Fibroblast of skin of right biceps (primary cell): ENCODE data around the gene WDR1.
A peak's percentile ranks its signal among the peaks of the same experiment; 100 is the strongest.

Experiments used
- DNase-seq: peaks from one replicate; pipeline ENCODE4 v3.0.0-alpha.2; 2013

The WDR1 gene

GRCh38 chr4:10034612-10035104 is 81.9 kb downstream of the WDR1 start:
- DNase-seq: no peak

- DNase-seq: no peak
These were observed 82.5 kb downstream of the WDR1 start for GRCh38 chr4:10034136-10034535.

DNA sequence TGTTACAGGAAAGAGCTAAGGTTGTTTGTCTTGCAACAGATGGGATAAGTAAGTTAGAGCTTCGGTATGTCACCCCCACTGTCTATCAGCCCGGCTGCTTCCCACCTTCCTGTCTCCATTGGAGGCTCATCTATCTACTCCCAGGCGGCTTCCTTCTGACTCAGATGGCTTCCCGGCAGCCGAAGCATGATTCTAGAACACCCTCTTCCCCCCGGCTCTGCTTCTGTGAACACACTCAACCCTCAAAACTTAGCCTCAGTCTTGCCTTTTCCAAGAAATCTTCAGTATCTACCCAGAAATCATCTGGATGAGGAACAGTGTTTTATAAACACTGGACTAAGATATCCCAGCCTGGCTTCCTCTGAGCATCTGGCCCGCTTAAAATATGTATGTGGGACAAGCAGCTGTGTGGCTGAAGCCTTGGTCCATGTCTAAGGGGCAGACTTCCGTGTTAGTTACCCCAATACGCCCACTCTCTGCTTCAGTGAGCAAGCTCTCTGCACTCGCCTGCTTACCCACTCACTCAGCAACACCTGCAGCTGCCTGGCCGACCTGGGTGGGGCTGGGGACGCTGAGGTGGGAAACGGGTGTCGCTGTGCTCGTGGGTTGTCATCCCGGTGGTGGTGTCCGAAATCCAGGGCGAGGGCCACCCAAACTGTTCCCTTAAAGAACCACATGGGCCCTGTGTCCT is 83.3 kb downstream of the WDR1 start:
- peak; percentile 88 for DNase-seq

DNA sequence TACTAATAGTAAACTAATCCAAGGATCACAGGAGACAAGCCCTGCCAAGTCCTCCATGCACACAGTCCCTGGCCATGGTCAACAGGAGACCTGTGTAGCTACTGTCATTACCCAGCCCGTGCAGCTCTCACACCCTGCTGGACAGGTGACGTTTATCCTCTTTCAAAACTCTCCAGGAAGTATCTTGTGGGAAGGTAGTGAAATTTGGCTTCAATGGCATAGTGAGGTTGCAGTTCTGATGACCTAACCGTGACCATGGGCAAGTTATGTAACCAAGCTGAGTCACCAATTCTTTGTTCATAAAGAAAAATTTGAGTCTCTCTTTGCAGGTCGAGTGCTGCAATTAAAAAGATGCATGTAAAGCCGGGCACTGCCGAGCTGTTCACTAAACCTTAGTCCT is 84.0 kb downstream of the WDR1 start:
- peak; percentile 68 for DNase-seq

DNA sequence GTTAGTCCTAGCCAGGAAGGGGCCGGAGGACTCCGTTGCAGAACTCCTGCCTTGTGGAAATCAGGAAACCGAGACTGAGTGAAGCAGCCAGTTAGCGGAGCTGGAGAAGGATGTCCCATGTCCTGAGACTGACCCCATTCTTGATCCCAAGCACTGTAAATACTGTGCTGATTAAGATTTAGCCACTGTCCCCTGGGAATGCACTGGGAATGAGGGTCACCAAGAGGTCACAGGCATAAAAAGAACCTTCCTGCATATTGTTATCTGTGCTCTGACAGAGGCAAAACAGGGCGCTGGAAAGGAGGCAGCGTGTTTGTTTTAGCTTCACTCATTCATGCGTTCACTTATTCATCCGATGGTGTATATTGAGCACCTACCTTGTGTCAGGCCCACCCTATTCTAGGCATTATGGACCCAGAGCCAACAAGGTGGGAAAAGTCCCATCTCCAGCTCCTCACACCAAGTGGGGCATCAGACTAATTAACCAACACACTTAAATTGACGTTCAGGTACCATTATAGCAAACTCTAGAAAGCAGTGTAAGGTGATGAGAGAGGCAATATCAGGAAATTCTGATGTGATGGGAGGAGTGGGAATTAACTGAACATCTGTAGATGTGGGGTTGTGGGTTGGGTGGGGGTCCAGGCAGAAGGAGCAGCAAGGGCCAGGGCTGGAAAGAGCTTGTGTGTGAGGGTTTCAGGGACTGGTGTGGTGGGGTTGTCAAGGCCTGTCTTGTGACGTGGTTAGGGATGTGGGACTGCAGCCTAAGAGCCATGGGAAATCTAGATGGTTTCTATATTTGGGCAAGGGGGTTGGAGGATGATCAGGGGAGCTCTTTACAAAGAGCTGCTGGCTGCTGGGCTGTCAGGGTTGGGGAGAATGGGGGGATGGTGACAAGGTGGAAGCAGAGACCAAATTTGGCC is 84.7 kb downstream of the WDR1 start:
- peak; percentile 25 for DNase-seq

- peak; percentile 30 for DNase-seq
These were observed 85.5 kb downstream of the WDR1 start for GRCh38 chr4:10030972-10031667.

- no peak for DNase-seq
These were observed 87.2 kb downstream of the WDR1 start for GRCh38 chr4:10029403-10029802.

- peak; percentile 39 for DNase-seq
These were observed 87.7 kb downstream of the WDR1 start for GRCh38 chr4:10028910-10029309.

- DNase-seq: no peak
These were observed 90.1 kb downstream of the WDR1 start for GRCh38 chr4:10026485-10026884.

DNA sequence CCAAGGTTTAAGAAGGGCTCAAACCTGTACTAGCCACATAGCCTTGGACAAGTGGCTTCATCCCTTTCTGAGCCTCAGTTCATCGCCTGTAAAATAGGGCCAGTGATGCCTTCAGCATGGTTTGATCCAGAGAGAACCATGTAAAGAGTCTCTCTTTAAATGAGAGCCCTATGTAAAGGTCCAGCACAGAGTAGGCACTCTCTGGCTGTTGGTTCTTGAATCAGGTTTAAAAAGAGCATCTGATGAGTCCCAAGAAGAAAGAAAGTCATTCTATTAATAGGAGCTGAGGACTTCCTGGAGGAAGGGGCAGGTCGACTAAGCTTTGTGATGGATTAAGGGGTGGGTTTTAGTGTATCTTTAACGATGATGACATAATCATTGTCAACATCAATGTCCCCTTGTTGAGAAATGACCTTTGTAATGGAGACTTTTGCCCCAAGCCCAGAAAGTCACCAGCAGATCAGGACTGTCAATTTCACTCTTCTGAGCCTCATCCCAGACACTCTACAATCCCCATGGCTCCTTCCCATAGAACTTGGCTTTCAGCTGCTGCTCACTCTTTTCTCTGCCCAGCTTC is 91.3 kb downstream of the WDR1 start:
- DNase-seq: no peak
